Stimulated activated CD4-positive, alpha-beta T cell treated with anti-CD3 and anti-CD28 coated beads, Interleukin-4, amount 100 ng/mL, for 4 hours (primary cell): ENCODE measurements around the gene PGBD1.
"Not testable (repeated sequence)": the region's sequence is repeated elsewhere in the genome, so short reads cannot be mapped to it uniquely, and the experiment has no call there.

ENCODE experiments used
- DNase-seq, 2 experiments: peaks; one replicate each; pipeline ENCODE4 v3.0.0-alpha.2; 2020

The PGBD1 gene

DNA sequence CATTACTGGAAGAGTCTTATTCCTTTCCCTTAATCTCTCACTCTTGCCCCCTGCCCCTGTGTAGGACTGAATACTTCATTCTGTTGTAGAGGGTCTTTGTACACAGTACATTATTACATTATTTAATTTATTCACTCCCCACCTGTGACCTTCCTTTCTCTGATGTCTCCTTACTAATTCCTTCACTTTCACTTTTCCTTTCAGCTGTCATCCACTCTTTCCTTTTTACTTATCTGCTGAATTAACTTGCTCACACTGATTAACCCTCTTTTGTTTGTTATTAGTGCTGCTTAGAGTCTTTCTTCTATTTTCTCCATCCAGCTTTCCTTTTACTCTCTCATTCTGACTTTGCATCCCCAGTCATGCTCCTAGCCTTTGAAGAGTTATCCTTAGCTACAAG lies 6.5 kb upstream of the PGBD1 start:
- no peak for DNase-seq

DNA sequence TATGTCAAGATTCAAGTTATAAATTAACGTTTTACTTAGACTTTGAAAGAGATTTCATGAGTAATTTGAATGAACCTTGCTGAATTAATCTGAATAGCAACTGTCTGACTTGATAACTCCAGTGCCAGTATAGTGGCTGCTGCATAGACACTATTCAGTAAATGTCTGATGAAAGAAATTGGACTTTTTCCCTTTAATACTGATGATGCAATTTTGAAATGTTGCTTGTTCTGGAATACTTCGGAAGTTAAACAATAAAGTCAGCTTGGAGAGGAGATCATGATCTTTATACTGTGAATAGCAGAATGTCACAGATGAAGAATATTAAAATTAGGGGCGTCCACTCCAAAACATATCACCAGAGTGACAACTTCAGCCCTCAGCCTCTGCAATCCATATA lies 3.6 kb upstream of the PGBD1 start:
- no peak for DNase-seq

DNA sequence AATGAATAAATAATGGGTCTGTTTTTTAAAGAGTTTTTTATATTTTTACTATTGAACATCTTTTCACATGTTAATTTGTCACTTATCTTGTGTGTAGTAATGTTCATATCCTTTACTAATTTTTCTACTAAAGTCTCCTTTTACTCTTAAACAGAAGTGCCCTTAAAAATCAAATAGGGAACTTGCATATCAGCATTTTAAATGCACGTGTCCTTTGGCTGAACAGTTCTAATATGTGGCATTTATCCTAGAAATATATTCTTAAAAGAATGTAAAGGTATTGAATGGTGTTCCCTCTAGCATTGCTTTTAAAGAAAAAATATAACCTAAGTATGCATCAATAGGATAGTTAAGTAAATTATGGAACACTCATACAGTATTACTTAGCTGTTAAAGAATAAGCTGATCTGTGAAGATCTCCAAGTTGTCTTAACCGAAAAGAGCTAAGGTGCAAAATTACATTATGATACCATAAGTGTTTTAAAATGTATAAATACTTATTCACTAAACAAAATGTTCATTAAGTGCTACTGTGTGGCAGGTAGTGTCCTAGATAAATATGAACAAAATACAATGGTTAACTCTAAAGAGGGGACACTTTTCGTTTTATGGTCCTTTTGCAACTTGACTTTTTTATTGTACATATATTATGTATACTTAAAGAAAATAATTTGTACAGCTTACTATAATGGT lies 631 bp upstream of the PGBD1 start:
- no peak for DNase-seq

DNA sequence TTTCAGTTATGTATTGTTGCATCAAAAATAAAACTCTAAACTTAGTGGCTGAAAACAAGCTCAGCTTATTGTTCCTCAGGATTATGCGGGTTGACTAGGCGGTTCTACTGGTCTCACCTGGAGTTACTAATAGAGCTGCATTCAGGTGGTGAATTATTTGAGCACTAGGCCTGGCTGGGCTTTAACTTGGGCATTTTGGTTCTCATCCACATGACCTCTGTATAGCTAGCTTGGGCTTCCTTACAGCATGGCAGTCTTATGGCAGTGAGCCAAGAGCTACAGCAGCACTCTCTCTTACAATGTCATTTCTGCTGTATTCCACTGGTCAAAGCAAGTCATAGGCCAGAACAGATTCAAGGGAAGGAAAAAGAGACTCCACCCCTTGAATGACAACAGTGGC lies 1.6 kb downstream of the PGBD1 start:
- no peak for DNase-seq

DNA sequence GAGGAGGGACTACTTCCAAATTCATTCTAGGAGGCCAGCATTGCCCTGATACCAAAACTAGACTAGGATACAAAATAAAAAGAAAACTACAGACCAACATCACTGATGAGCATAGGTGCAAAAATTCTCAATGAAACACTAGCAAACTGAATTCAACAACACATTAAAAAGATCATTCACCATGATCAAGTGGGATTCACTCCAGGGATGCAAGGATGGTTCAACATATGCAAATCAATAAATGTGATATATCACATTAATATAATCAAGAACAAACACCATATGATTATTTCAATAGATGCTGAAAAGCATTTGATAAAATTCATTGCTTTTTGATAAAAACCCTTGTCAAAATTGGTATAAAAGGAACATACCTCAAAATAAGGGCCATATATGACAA lies 10.2 kb downstream of the PGBD1 start:
- no peak for DNase-seq

DNA sequence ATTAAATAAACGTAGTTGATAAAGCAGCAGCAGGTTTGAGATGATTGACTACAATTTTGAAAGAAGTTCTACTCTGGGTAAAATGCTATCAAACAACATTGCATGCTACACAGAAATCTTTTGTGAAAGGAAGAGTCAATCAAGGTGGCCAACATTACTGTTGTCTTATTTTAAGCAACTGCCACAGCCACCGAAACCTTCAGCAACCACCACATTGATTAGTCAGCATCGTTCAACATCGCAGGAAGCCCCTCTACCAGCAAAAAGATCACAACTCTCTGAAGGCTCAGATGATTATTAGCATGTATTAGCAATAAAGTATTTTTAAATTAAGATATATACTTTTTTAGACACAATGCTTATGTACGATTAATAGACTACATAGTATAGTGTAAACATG lies 14.0 kb downstream of the PGBD1 start:
- no peak for DNase-seq

DNA sequence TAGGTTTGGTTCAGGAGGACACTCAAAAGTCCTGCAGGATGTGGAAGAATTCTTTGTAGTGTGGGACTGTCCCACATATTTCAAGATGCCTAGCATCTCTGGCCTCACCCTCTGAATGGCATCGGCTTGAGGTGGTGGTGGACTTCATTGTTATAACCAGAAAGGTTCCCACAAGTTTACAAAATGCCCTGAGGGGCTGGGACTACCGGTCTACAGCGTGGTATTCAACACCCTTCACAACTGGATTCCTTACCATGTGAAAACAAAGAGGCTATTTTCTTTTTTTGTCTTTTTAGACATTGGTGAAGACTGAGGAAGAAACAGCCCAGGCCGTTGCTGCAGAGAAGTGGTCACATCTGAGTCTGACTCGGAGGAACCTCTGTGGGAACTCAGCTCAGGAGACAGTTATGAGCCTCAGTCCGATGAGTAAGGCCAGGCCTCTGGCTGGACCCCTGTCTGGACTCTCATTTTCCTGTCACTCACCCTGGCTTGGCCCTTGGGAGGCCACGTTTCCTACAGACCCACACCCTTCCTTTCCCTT lies 15.2 kb downstream of the PGBD1 start:
- no peak for DNase-seq

DNA sequence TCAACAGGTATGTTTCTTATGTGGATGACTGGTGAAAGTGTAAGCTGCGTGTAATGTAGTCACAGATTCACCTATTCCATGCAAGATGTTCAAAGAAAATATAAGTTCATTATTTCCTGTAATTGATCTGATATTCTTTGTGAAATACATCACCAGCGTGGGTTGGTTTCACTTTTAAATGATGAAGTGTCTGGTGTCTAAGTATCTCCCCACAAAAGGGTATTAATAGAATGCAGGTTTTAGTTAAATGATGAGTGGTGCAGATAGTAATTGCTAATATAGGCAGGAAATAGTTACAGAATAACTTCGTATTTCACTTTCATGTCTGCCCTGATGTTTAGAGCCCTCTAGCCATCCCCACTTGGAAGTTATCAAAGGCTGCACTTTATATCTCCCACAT lies 22.2 kb downstream of the PGBD1 start:
- no peak for DNase-seq

DNA sequence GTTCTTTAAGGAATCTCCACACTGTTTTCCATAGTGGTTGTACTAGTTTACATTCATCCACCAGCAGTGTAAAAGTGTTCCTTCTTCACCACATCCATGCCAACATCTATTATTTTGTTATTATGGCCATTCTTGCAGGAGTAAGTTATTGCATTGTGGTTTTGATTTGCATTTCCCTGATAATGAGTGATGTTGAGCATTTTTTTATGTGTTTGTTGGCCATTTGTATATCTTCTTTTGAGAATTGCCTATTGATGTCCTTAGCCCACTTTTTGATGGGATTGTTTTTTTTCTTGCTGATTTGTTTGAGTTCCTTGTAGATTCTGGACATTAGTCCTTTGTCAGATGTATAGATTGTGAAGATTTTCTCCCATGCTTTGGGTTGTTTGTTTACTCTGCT lies 25.0 kb downstream of the PGBD1 start:
- not testable (repeated sequence) for DNase-seq

DNA sequence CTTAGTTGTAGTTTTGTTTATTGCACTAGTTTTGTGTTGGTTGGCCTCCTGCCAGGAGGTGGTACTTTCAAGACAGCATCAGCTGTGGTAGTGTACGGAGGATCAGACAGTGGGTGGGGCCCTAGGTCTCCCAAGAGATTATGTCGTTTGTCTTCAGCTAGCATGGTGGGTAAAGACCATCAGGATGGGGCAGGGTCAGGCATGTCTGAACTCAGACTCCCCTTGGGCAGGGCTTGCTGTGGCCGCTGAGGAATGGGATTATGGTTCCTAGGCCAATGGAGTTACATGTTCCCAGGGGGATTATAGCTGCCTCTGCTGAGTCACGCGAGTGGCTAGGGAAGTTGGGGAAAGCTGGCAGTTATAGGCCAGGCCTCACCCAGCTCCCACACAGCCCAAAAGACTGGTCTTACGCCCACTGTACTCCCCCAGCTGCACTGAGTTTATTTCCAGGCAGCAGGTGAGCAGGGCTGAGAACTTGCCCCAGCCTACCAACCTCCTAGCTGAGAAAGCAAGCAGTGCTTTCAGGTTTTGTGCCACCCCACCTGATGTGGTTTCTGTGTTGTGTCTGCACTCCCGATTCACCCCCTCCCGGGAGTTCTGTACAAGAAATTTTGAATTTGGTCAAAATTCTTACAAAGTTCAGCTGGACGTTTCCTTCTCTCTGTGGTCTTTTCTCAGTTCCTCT lies 29.9 kb downstream of the PGBD1 start:
- DNase-seq: no peak

DNA sequence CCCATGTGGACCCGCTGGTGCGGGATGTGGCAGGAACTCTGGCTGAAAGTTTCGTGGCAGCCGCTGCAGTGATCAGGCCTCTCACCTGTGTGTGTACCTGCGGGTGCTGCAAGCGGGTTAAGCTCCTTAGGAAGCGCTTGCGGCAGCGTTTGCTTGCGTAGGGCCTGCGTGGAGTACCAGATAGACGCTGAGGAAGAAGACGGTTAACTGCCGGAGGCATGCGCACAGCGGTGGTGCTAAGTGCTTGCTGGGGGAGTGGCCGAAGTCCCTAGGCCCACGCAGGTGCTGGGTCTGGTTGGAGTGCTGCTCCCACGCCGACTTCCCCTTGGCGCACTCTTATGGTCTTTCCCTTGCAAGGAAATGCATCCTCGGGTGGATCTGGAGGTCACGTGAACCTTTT lies 31.6 kb downstream of the PGBD1 start:
- DNase-seq: no peak

DNA sequence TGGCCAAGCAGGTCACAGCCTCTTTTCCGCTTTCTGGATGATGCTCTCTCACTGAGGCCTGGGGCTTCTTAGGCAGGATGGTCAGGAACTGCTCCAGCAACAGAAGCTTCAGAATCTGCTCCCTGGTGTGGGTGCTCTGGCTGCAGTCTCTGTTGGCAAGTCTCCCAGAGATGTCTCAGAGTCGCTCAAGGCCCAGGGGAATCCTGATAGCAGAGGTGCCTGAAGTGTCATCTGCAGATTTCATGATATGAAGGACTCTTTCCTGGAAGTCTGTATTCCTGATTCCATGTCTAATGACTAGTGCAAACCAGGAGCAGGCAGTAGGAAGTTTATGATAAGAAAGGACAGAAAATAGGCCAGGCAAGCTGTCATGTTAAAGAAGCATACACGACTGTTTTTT lies 34.3 kb downstream of the PGBD1 start:
- no peak for DNase-seq

DNA sequence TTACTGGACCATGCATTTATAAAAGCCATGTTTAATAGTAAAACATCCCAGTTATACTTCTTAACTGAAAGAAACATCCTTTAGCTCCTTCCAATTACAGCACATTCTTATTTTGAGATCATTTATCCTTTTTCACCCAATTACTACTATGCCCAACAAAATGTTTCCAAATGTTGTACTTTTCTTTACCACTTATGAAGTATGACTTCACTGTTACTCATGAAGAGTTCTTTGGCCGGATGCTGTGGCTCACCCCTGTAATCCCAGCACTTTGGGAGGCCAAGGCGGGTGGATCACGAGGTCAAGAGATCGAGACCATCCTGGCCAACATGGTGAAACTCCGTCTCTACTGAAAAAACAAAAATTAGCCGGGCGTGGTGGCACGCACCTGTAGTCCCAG lies 36.5 kb downstream of the PGBD1 start:
- not testable (repeated sequence) for DNase-seq

DNA sequence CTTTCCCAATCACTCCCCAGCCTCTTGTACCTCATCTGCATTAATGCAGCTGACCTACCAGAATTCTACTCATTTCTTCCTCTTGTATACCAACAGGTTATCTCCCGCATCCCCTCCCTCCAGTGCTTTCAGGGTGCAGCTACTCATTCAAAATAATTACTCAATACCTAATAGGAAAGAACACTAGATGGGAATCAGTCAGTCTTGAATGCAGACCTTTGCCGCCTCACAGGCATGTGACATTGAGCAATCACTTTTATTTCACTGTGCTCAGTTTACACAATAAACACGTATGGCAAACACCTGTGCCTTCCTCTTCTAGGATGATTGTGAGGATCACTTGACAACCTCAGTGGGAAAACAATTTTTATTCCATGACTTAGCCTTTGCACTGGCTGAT lies 41.3 kb downstream of the PGBD1 start:
- no peak for DNase-seq

DNA sequence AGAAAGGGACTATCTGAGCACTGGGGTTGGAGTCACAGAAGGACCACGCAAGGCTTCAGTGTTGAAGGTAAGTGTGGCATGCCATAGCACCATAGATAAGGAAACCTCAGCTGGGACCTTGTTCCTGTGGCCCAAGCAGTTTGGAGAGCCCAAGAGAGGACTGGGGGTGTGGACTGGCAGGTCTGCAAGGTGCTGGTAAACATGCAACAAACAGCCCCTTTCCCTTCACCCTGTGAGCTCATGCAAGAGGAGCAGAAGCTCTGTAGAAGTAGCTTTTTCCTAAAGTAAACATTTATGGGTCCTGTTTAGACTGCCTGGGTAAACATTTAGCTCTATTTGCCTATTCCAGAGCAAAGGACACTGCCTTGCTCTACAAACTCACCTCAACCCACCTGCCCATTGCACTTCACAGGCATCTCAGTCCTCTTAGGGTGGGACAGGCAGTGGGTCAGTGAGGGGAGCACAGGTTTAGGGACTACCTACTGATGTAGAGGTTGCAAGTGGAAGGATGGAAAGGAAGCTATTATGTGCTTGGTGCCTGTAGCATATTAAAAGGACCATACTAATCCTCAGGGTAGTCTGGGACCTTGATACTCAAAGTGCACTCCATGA lies 42.5 kb downstream of the PGBD1 start:
- DNase-seq: no peak

DNA sequence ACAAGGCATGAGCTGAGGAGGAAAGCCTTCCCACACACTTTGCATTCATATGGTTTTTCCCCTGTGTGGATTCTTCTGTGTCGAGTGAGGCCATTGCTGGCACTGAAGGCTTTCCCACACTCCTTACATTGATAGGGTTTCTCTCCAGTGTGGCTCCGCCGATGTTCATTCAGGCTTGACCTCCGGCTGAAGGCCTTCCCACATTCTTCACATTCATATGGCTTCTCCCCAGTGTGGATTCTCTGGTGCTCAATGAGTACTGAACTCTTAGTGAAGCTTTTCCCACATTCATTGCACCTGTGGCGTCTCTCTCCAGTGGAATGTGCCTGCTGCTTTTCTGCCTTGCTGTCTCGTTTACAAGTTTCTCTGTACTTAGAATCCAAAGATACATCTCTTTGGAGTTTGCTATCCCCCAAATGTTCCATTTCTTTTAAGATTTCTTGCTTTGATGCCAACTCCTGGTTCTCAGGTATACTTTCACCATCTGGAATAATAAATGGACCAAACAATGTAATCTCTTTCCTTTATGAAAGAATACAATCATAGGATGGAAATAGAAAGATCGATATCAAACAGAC lies 45.1 kb downstream of the PGBD1 start:
- DNase-seq: no peak

DNA sequence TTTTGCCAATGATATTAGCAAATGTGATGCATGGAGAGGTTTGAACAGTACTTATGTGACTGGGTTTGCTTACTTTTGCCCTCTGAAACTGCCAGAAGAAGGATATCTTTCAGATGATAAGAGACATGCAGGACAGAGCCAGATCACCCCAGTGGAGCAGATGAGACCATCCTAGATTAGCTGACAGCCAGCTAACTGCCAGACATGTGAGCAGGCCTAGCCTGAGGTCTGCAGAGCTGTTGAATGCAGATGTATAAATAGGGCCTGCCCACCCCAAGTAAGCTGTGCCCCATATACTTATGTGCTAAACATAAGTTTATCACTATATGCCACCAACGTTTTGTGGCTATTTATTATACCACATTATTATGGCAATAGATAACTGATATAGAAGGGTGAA lies 48.7 kb downstream of the PGBD1 start:
- no peak for DNase-seq

DNA sequence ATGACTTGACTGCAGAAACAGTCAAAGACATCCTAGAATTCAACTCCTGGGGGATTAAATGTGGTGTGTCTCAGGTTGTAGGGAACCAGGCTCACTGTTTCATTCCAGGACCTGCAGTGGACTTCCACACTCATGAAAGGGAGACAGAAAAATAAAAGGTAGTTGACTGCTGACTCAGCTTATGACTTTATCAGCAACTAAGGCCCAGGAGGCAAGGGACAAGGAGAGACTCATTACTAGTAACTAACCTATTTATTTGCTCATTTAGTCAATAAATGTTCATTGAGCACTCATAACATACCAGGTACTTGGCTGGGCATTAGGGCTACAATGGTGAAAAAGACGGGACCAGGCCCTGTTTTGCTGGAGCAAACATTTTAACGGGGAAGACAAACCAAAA lies 51.7 kb downstream of the PGBD1 start:
- DNase-seq: no peak

DNA sequence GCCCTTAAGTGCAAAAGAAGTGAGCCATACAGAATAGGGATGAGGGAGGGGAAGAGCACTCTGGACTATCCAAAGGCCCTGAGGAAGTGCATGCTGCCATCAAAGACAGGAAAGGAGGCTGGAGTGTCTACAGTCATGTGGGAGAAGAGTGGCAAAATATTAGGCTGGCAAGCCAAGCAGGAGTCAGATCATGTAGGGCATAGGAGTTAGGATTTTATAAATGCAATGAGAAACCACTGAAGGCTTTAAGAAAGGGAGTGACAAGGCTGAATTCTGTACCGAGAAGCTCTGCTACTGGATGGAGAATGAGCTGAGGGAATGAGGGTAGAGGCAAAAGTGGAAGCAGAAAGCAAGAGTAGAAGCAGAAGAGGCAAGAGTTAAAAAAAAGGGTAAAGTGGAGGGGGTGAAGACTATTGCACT lies 52.2 kb downstream of the PGBD1 start:
- no peak for DNase-seq

DNA sequence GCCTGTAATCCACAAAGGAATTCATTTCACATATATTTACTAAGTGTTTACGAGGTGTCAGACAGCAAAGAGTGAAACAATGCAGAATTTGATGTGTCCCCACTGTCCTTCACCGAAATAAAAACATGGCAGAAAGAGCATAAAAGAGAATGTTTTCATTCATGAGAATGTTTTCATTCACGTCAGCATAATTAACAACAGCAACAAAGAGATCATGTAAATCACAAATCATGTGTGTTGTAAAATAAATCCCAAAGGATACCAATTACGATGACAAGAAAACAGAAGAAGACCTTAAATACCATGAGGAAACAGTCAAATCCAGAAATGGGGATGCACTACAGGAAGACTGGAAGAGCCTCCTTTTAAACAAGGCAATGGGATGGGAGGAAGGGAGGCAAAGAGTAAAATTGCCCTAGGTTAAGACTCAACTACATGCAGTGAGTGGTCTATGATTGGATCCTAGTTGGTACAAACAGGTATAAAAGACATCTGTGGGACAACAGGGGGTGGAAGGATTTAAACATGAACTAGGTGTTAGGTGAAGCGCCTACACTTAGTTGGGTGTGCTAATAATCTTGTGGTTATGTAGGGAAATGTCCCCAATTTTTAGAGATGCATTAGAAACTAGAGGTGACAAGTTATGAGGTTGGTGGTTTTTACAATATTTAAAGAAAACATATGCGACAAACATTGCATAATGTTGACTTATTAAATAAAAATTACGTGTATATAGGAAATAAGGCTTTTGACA lies 53.1 kb downstream of the PGBD1 start:
- no peak for DNase-seq

DNA sequence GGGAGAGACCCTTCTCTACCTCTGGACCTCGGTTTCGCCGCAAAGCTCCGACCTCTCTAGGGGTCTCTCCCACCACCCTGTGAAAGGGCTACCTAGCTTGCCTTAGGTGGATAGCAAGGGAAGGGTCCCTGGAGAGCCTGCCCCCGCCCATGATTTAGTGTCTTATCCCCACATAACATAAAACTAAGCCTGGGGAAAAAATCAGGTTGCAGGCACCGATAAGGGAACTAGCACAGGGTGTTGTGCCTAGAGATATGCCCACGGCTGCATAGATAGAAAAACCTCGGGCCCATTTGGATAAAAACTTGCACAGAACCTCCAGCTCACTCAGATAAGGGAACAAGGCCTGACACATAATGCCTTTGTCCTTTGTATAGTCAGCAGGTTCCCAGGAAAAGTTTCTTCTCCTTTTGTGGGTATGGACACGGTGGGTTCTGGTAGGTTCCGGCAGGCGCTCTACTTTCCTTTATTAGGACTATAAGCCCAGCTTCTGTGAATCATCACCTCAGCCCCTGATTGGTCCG lies 53.7 kb downstream of the PGBD1 start:
- no peak for DNase-seq

DNA sequence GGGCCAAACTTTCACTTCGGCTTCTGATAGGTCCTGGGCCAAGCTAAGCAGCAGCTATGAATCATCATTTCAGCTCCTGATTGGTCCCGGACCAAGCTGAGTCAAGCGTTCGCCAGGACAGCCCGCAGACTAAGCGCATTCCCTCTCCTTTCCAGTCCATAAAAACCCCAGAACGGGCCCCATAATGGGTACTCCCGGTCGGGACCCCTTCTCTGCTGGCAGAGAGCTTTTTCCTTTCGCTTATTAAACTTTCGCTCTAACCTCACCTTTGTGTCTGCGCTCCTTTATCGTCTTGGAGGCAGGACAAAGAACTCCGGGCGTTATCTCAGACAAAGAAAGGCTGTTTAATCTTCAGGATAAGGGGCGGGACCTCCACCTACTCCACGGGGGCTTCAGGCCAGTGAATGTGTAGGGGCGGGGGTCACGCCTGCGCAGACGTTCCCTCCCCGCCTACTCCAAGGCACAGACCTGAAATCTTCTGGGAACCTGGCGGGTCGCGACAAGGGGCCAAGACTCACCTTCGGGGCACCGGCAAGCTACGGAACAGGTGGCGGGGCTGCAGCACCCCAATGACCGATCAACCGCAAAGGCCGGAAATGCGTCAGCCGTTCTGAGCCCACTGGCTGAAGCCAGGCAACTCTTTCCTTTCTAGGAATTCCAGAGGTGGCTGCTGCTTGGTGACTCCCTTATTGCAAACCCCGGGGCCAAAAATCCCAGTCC lies 54.4 kb downstream of the PGBD1 start, which contains the start of gene ZSCAN31:
ZSCAN31 (minus strand) TSS at position 585 of the 720 bp plus-strand sequence. CDS start 6,465 bp downstream, outside the sequence.
- DNase-seq: peak; percentile 66 to 87
